WTC11 (cell line): ENCODE measurements around the gene PLCG1.

Source experiments
- ETV6 ChIP-seq: sonication (generic); formaldehyde crosslinking; IDR thresholded peaks from 2 replicates; pipeline ENCODE4 v1.8.1; 2022; ENCODE audit warnings: mild to moderate bottlenecking, missing genetic modification reagents
- ZNF232 ChIP-seq: sonication (generic); formaldehyde crosslinking; IDR thresholded peaks from 2 replicates; pipeline ENCODE4 v1.8.0; 2022; ENCODE audit warnings: mild to moderate bottlenecking, missing genetic modification reagents
- TF ChIP-seq, protein P1 (sequence below): fragments of 200-600 bp; IDR thresholded peaks from 2 replicates; pipeline ENCODE4 v1.8.0; 2022; ENCODE audit warnings: antibody characterized with exemption

- TF ChIP-seq ETV6 = no peak
- TF ChIP-seq ZNF232 (CRISPR knock-in tag) = no peak
- TF ChIP-seq, protein P1, sequence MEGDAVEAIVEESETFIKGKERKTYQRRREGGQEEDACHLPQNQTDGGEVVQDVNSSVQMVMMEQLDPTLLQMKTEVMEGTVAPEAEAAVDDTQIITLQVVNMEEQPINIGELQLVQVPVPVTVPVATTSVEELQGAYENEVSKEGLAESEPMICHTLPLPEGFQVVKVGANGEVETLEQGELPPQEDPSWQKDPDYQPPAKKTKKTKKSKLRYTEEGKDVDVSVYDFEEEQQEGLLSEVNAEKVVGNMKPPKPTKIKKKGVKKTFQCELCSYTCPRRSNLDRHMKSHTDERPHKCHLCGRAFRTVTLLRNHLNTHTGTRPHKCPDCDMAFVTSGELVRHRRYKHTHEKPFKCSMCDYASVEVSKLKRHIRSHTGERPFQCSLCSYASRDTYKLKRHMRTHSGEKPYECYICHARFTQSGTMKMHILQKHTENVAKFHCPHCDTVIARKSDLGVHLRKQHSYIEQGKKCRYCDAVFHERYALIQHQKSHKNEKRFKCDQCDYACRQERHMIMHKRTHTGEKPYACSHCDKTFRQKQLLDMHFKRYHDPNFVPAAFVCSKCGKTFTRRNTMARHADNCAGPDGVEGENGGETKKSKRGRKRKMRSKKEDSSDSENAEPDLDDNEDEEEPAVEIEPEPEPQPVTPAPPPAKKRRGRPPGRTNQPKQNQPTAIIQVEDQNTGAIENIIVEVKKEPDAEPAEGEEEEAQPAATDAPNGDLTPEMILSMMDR = no peak
Measured at GRCh38 chr20:41142245-41142644, 4.9 kb downstream of the PLCG1 start.
